Mammary epithelial cell (primary cell): ENCODE measurements around the gene PRIM2.

Experiments
- CTCF ChIP-seq, 2 donors: IDR thresholded peaks in 1 of 2; conservative IDR thresholded peaks in 1 of 2; 2 replicates each; pipeline ENCODE4 v1.5.1; 2011 to 2012; ENCODE audit warnings: inconsistent platforms in 2 of 2, low read length in 2 of 2, mild to moderate bottlenecking in 2 of 2, control low read depth in 1 of 2, low read depth in 1 of 2; ENCODE audit not compliant: insufficient read depth in 1 of 2; ENCODE audit errors: extremely low read depth in 1 of 2
- EZH2 ChIP-seq: IDR thresholded peaks from 2 replicates; pipeline ENCODE4 v1.6.1; 2012; ENCODE audit warnings: low read length, inconsistent platforms, borderline replicate concordance

GRCh38 chr6:57307850-57308249, 9.6 kb upstream of the PRIM2 start:
- TF ChIP-seq CTCF (conservative IDR thresholded peaks at IDR 0.05 in 1 of 2, IDR thresholded peaks at IDR 0.05 in 1 of 2; ENCODE audit: extremely low read depth in 1 of 2, insufficient read depth in 1 of 2, low read depth in 1 of 2, low read length in 2 of 2), result no peak
- TF ChIP-seq EZH2, result no peak
